Cardiac septum (tissue), 1 donor: ENCODE data around the gene ADAMTSL3. TPM values are rescaled to one million over a fixed set of nuclear protein-coding genes. Genes with fewer than 3 reads are reported as not detected.

Source experiments
- DNase-seq: peaks from one replicate; pipeline ENCODE4 v3.0.0-alpha.2; 2020; ENCODE audit warnings: low spot score
- intact Hi-C: fragments of 100-400 bp; cut with DNase I; formaldehyde crosslinking; loops from one replicate; pipeline ENCODE4 v1.14.0; 2022
- total RNA-seq: library from RNA; stranded (reverse); fragmentation: NEBNext Ultra II Directional; extraction: Animal tissue kit (Norgen Biotek cat#: 25700); gene quantifications from one replicate; pipeline ENCODE4 v1.2.1, GENCODE V29; 2021
- donor health status: DM: no; HTN: no; CAD: no.

The ADAMTSL3 gene
- total RNA-seq, 1 donor from 2014 or later: 9.8 TPM

DNA sequence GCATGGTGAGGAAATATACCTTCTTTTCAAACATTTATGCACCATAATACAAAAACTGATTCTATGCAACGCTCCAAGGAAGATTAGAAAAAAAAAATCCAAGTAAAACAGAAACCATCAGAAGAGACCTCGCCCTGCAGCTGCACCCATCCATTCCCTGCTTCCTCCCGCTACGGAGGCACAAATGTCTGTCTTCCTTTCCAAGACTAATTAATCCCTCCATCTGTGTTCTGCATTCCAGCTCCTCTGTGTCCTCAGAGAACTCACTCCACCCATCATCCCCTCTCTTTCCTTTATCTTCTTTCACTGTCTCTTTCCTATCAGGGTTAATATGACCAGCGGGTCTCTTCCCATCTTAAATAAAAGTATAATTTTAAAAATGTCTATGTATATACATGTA, 196.1 kb downstream of the ADAMTSL3 start:
- intact Hi-C loops: no loop called here
- DNase-seq: no peak

GRCh38 chr15:83850501-83851245, 196.8 kb downstream of the ADAMTSL3 start:
- no peak for DNase-seq
- intact Hi-C loops: no loop called here

GRCh38 chr15:83853232-83853631, 199.3 kb downstream of the ADAMTSL3 start:
- no peak for DNase-seq
- intact Hi-C loops: no loop called here

GRCh38 chr15:83854321-83854720, 200.4 kb downstream of the ADAMTSL3 start:
- intact Hi-C loops: no loop called here

GRCh38 chr15:83854950-83855707, 201.2 kb downstream of the ADAMTSL3 start:
- intact Hi-C loops: no loop called here
- no peak for DNase-seq

More at GRCh38 chr15:83854321-83854720, 200.4 kb downstream of the ADAMTSL3 start:
- DNase-seq: no peak

DNA sequence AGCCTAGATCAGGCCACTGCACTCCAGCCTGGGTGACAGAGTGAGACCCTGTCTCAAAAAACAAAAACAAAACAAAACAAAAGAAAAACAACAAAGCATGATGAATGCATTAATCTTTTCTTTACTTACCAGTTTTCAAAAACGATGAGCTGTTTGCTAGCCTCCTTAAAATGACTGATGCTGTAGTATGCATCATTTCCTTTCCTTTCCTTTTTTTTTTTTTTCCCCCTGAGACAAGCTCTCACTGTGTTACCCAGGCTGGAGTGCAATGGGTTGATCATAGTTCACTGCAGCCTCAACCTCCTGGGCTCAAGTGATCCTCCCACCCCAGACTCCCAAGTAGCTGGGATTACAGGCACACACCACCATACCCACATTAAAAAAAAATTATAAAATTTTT, 202.0 kb downstream of the ADAMTSL3 start:
- intact Hi-C loops: no loop called here
- no peak for DNase-seq

- intact Hi-C loops: no loop called here
- no peak for DNase-seq
Measured at GRCh38 chr15:83858820-83859505, 205.0 kb downstream of the ADAMTSL3 start.

GRCh38 chr15:83866692-83867091, 212.8 kb downstream of the ADAMTSL3 start:
- intact Hi-C loops: no loop called here

DNA sequence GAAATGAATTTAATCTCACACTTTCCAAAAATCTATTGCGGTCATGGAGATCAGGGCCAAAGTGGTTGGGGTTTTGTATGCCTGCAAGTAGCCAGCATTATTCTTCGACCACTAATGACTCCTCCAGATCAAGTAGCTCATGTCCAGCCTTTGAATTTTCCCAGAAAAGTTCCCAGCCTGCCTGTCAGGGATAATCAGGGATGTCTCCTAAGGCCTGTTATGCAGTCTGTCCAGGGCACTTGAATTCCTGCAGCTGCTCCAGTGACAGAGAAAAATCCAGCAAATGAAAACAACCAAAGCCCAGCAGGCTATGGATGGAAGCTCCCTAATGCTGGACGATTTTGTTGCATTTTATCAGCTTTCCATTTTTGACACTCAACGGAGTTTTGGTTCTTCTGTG, 215.4 kb downstream of the ADAMTSL3 start:
- intact Hi-C loops: no loop called here
- DNase-seq: no peak

More at GRCh38 chr15:83866692-83867091, 212.8 kb downstream of the ADAMTSL3 start:
- no peak for DNase-seq

GRCh38 chr15:83871808-83872559, 218.1 kb downstream of the ADAMTSL3 start:
- no peak for DNase-seq
- intact Hi-C loops: no loop called here

GRCh38 chr15:83873966-83874365, 220.0 kb downstream of the ADAMTSL3 start:
- intact Hi-C loops: no loop called here
- DNase-seq: no peak

DNA sequence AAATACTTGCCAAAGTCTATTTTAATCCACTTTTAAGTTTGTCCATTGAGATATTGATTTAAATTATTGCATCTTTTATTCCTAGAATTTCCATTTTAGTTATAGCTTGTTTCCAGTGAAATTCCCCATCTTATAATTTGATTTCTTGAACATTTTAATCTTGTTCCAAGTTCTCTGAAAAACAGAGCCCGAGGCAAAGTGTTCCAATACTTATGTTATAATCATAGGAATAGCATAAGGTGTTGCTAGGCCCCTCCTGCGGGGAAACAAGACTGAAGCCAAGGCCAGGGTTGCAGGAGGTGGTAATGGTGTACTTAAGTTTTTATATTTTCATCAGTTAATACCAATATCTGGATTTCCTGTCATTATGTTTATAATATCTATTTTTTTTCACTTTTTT, 226.6 kb downstream of the ADAMTSL3 start:
- intact Hi-C loops: no loop called here
- no peak for DNase-seq

GRCh38 chr15:83881156-83881555, 227.2 kb downstream of the ADAMTSL3 start:
- intact Hi-C loops: no loop called here
- DNase-seq: no peak

DNA sequence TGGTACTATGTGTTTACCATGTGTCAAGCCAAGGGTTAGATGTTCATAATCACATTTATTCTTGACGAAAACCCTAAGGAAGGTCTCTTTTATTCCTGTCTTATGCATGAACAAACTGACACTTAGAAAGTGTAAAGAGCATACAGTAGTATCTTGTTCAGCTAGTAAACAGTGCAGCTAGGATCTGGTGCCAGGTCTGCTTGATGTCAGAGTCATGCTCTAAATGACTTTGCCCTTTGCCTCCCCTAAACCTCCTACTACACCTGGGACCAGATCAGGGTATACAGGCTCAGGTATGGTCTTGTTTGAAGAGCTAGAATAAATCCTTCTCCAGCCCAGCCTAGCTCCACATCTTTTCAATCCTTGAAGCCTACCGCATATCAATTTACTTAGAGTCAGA, 232.4 kb downstream of the ADAMTSL3 start:
- intact Hi-C loops: no loop called here

GRCh38 chr15:83887404-83887803, 233.5 kb downstream of the ADAMTSL3 start:
- DNase-seq: no peak
- intact Hi-C loops: no loop called here

More for the DNA sequence above, 232.4 kb downstream of the ADAMTSL3 start:
- DNase-seq: no peak

DNA sequence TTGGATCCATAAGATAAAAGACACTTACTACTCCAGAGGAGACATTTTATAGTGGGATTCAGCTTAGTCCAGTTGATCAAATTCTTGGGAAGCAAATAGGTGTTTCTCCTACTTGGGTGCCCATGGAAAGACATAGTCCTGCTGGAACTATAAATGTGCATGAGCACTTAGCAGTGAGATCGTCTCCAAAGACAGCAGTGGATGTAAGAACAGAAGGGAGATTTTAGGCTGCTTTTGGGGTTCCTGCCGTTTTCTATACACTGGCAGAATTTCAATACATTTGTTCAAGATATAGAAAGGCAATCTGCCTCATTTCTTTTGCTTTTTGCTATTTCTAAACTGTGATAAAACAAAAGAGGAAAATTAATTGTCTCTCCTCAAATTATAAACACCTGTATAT, 234.0 kb downstream of the ADAMTSL3 start:
- intact Hi-C loops: no loop called here
- no peak for DNase-seq

DNA sequence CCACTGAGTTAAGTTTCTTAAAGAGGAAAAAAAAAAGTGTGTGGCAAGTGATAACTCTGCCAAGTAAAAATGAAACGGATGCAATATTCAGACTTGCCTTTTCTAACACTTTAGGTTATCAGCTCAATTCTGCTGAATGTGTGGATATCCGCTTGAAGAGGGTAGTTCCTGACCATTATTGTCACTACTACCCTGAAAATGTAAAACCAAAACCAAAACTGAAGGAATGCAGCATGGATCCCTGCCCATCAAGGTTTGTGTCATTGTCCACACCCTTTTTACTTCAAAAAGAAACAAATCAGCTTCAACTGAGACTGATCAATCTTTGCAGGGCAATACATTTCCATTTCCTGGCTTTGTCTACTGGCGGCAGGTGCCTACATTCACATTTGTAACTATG, 236.1 kb downstream of the ADAMTSL3 start:
- DNase-seq: no peak
- intact Hi-C loops: no loop called here

DNA sequence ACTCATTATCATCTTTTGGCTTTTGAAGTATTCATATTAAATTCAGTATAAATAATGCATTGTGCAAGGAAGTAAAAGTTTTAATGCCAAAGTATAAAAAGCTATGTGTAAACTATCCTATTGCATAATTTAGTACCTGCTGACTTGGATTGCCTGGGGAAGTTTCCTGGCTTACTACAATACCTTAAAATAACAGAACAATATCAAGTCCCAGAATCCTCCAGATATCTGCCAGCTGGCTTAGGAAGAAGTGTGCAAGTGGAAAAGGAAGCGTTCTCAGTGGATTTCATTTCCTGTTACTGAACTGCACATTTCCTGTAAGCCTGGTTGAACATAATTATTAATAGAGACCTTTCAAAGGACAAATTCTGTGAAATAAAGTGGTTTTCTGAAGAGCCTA, 236.7 kb downstream of the ADAMTSL3 start:
- intact Hi-C loops: no loop called here
- DNase-seq: no peak

GRCh38 chr15:83892498-83892897, 238.6 kb downstream of the ADAMTSL3 start:
- intact Hi-C loops: no loop called here
- DNase-seq: no peak

DNA sequence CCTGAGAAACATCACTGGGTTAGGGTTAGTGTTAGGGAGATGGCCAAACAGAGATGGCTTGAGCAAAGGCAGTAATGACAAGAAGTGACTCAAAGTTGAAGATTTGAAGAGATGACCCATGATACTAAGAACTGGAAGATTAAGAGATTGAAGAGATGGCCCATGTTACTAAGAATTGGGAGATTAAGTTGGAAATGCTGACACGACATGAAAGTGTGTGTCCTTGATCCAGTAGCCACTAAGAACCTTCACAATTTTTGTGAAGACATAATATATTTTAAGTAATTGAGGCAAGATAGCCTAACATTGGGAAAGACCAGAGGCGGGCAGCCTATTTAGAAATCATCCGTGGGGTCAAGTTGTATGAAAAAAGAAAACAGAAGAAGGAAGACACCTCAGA, 239.4 kb downstream of the ADAMTSL3 start:
- intact Hi-C loops: no loop called here
- no peak for DNase-seq
